T-helper 2 cell treated with Interferon-gamma antibody and Interleukin-4, amounts not matched to agents 100 ng/mL and 5 ng/mL, for 36 hours (primary cell): Measurements from ENCODE around the gene DCC. TPM values are rescaled to one million over a fixed set of nuclear protein-coding genes. Genes with fewer than 3 reads are reported as not detected.

Source experiments
- intact Hi-C: fragments of 100-400 bp; cut with micrococcal nuclease; formaldehyde crosslinking; loops from one replicate; pipeline ENCODE4 v1.15.1; 2023
- total RNA-seq: library from RNA; stranded (reverse); gene quantifications from 2 replicates; pipeline ENCODE4 v1.2.3, GENCODE V29; 2022

The DCC gene
- total RNA-seq, 1 donor from 2014 or later, result not detected

GRCh38 chr18:53004798-53005197, 664.8 kb downstream of the DCC start:
- intact Hi-C loops, result no loop called here

- intact Hi-C loops, result no loop called here
Measured at GRCh38 chr18:53018791-53019190, 678.8 kb downstream of the DCC start.

DNA sequence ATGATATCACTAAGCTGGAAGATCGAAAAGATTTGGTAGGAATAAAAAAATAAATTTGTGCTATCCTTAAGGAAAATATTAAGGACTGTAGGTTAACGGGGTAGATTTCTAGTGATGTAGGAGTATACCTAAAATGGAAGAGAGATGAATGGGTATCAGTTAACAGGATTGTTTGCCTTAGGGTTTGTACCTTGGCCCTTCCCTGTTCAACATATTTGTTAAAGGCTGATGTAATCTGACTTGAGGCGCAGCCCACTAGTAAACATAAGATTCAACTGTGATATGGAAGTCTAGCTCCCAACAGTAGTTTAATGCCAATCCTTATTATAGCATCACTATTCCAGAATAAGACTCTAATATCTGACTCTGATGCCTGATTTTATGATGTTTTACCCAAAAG, 685.2 kb downstream of the DCC start:
- intact Hi-C loops, result no loop called here

GRCh38 chr18:53028565-53028964, 688.6 kb downstream of the DCC start:
- intact Hi-C loops, result no loop called here

- intact Hi-C loops, result no loop called here
Measured at GRCh38 chr18:53033128-53033527, 693.1 kb downstream of the DCC start.

DNA sequence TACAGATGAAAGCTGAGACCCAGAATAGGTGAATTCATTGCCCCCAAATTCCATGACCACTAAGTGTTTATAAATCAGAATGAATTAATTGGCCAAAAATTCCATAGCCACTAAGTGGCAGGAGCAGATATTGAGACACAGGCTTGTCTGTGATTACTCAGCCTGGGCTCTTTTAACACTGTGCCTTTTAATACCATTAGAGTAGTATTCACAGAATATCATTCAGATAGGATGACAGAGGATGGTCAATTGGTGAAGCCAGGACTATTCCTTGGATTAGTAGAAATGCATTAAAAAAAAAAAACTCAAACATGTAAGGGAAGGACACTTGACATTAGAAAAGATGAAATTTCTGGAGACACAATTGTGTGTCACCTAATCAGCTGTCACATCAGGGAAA, 698.6 kb downstream of the DCC start:
- intact Hi-C loops, result no loop called here

- intact Hi-C loops, result no loop called here
Measured at GRCh38 chr18:53040286-53040685, 700.3 kb downstream of the DCC start.

GRCh38 chr18:53056064-53056463, 716.1 kb downstream of the DCC start:
- intact Hi-C loops, result no loop called here

DNA sequence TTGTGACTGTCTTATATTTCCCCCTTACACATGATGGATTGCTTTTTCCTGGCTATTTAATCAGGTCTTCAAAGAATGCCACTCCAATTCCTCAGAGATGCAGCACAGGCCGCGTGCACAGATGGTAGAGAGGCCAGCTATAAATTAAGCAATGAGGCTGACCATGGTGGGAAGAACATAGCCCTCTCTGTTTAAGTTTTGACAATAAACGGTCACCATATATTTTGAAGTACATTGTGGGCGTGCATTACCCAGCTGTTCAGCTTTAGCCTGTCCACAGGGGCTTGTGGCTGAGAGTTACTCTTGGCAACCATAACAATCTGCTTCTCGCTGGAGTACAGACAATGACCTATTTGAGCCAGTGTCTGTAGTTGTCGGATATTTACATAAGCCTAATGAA, 730.8 kb downstream of the DCC start:
- intact Hi-C loops, result no loop called here

DNA sequence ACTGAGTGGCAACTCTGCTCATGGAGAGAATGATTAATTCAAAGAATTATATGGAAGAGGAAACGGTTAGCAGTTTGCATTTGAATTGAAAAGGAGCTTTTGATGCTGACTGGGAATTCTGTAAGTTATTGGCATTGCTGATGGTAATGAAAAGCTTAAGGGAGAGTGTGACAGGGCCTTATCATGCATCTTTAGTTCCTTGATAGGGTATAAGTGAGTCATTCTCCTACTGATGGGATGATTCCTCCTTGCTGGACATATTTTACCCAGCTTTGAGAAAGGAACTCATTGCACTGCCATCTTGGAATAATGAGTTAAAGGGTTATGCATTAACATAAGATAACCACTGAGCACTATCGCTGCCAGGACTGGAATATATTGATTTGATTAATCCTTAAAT, 740.7 kb downstream of the DCC start:
- intact Hi-C loops, result no loop called here

DNA sequence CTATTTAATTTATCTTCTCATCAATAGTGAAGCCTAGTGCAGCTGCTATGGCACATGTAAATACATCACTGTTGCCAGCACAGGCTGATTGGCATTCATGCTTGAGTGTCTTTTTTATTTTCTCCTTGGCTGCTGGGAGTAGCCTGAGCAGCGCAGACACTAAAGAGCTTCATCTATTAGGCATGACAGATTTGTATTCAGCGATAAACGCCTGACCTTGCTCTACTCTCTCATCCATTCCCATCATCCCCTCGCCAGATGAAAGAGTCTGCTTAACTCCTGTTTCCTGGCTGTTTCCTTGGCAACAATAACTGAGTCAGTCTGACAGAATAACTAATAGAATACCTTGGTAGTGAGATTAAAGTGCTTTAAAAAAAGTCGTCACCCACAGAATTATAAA, 753.6 kb downstream of the DCC start:
- intact Hi-C loops, result no loop called here

- intact Hi-C loops, result no loop called here
Measured at GRCh38 chr18:53101536-53102105, 761.6 kb downstream of the DCC start.

DNA sequence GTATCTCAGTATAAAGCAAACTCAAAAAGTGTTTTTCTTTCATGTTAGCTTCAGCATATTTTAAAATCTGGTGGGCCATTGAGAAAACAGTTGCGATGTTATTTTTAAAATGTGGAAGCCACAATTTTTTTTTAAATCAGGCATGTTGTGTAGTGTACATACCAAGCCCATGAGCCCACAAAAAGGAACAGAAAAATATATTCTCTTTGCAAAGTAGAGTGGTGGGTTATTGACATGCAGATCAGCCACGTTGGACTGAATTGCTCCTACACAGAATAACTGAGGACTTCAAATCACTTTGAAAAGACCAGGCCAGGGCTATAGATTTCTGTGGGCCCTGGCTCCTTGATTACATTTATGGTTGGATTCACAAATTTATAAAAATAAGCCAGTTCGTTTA, 774.4 kb downstream of the DCC start:
- intact Hi-C loops, result no loop called here

GRCh38 chr18:53115876-53116585, 776.0 kb downstream of the DCC start:
- intact Hi-C loops, result no loop called here

GRCh38 chr18:53117851-53118250, 777.9 kb downstream of the DCC start:
- intact Hi-C loops, result no loop called here

GRCh38 chr18:53126210-53126609, 786.2 kb downstream of the DCC start:
- intact Hi-C loops, result no loop called here

DNA sequence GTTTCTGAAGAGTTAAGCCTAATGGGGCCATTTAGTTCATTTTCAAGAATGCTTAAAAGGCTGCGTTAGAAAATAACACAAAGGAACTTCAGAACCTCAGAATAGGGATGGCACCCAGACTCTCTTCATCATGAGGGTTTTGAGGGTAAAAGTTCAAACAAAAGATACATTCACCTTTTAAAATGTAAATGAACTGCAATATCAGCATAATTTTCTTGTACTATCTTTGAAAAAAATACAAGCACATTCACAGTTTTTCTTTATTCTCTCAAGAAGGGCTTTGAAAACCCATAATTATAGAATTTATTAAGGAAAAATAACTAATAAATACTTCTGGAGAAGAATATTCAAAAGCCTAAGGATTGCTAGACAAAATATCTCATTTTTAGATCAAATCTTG, 791.0 kb downstream of the DCC start:
- intact Hi-C loops, result no loop called here

GRCh38 chr18:53134711-53135110, 794.7 kb downstream of the DCC start:
- intact Hi-C loops, result no loop called here

GRCh38 chr18:53135654-53136053, 795.7 kb downstream of the DCC start:
- intact Hi-C loops, result no loop called here

DNA sequence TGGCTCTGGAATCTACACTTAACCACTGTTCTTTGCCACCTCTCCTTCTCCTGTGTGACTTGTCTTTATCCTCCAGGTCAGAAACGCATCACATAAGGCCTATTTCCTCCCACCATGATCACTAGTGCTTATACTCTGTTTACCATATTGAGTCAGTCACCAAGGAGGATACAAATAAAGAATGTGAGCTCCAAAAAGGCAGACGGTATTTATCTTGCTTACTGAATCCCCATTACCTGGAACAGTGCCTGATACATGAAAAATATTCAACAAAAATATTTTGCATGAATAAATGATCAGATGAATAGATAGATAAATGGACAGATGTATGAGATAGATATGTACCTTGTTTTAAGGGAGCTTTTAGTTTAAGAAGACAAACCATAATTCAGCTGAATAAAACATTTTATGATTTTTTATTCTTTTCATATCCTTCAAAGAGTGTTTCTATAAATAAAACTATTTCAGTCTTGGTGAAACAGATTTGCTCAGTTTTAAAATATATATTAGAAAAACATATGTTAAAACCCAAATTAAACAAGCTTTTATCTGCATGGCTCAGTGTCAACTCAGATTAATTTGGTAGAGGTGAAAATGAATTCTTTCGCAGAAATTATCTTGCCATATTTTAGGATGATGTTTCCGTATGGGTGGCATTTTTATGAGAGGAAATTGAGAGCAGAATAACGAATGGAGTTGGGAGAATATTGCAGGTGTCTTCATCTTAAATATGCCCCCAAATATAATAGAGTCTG, 799.9 kb downstream of the DCC start:
- intact Hi-C loops, result no loop called here

- intact Hi-C loops, result no loop called here
Measured at GRCh38 chr18:53142005-53142404, 802.0 kb downstream of the DCC start.

DNA sequence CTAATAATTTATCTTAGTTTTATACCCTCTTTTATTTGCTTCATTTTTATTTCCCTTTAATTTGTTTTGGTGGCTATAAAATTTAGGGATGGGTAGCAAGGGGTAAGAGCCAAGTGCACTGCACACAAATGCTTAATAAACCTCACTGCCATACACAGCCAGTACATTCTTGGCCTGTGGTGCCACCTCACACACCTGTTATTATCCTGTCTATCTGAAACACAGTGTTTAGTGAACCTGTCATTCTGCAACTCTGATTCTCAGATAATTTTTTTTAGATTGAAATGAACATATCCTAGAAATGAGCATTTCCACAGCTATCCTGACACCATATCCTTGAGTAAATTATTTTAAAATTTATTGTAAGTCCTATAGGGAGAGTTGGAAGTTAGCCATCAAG, 807.5 kb downstream of the DCC start:
- intact Hi-C loops, result no loop called here

DNA sequence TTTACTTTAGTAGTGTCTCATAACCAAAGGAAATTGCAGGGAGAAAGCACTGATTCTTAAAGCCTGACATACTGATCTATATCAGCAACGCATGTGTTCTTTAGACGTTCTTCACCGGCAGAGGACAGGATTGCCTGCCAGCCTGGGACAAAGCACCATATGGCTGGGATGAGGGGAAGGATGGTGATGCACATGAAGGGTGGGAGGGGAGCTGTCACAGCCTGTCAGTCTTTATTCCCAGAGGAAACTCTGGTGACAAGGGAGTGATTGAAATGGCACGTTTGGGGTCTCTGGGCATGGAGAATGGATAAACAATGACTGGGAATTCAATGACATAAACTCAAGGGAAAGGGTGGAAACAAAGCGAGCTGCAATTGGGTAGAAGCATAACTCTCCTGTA, 808.1 kb downstream of the DCC start:
- intact Hi-C loops, result no loop called here
